IPS-18c (cell line): ENCODE measurements around the gene GPR42.
"Not testable (repeated sequence)": the region's sequence is repeated elsewhere in the genome, so short reads cannot be mapped to it uniquely, and the experiment has no call there.

Experiments
- H3K4me3 ChIP-seq: 2 replicates; pipeline ENCODE4 v1.7.0; 2013; ENCODE audit warnings: low read depth, mild to moderate bottlenecking, low read length, moderate library complexity; ENCODE audit not compliant: insufficient read depth
- H3K9me3 ChIP-seq: one replicate; pipeline ENCODE4 v1.6.1; 2013; ENCODE audit warnings: mild to moderate bottlenecking, low read length, moderate library complexity; ENCODE audit not compliant: control insufficient read depth, insufficient read depth

GPR42 gene

GRCh38 chr19:35401416-35401815 lies 30.5 kb downstream of the GPR42 start:
- not testable (repeated sequence) for H3K4me3 ChIP-seq, H3K9me3 ChIP-seq

DNA sequence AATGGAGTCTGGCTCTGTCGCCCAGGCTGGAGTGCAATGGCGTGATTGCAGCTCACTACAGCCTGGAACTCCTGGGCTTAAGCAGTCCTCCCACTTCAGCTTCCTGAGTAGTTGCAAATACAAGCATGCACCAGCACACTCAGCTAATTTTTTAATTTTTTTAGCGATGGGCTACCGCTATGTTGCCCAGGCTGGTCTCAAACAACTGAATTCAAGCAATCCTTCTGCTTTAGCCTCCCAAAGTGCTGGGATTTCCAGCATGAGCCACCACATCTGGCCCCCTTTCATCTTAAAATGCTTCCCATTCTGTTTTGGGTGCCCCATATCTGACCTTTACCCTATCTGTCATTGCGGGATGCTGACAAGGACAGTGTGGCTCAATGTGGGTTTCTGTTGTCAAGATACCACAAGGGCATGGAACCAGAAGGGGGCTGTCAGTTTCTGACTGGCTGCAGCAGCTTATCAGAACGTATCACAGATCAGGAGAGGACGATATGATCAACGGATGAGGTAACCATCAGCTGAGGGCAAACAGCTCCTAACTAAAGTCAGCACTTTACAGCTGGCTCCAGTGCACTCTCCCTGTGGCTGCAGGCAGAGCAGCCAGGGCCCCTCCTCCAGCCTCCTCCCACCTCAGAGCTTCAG lies 32.4 kb downstream of the GPR42 start:
- H3K4me3 ChIP-seq = no peak overlapping the region

GRCh38 chr19:35404879-35405622 lies 34.2 kb downstream of the GPR42 start:
- no peaks in the 10 kb centered on the region for H3K9me3 ChIP-seq
- H3K4me3 ChIP-seq = no peak overlapping the region

More for the DNA sequence above, 32.4 kb downstream of the GPR42 start:
- H3K9me3 ChIP-seq = no peaks in the 10 kb centered on the region

DNA sequence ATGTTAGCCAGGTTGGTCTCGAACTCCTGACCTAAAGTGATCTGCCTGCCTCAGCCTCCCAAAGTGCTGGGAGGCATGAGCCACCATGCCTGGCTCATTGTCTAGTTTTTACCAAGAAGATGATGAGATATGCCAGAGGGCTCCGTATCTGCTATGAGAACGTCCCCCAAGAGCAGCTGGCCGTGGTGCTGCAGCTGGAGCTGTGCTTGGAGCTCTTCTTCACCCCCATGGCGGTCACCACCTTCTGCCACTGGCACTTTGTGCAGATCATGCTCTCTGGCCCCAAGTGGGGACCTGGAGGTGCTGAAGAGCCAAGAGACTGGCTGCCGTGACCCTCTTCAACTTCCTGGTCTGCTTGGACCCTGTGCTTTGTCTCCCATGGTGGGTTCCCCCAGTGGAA lies 36.8 kb downstream of the GPR42 start:
- Histone ChIP-seq H3K9me3 (no peaks in the 10 kb centered on the region), H3K4me3 (no peak overlapping the region)

GRCh38 chr19:35408284-35409171 lies 37.7 kb downstream of the GPR42 start:
- H3K9me3 ChIP-seq = no peaks in the 10 kb centered on the region
- H3K4me3 ChIP-seq = no peak overlapping the region

GRCh38 chr19:35409191-35409590 lies 38.3 kb downstream of the GPR42 start:
- Histone ChIP-seq H3K9me3 (no peaks in the 10 kb centered on the region), H3K4me3 (no peak overlapping the region)

DNA sequence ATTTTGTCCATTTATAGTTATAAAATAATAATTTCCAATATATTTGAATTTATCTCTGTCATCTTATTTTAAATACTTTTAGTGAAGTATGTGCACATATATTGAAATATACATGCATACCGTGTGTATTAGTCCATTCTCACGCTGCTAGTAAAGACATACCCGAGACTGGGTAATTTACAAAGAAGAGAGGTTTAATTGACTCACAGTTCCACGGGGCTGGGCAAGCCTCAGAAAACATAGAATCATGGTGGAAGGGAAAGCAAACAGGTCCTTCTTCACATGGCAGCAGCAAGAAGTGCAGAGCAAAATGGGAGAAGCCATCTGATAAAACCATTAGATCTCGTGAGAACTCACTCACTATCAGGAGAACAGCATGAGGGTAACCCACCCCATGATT lies 39.6 kb downstream of the GPR42 start:
- H3K9me3 ChIP-seq = no peaks in the 10 kb centered on the region
- no peak overlapping the region for H3K4me3 ChIP-seq

- no peak overlapping the region for H3K4me3 ChIP-seq
- H3K9me3 ChIP-seq = no peaks in the 10 kb centered on the region
Observed at GRCh38 chr19:35414442-35414841, 43.6 kb downstream of the GPR42 start.

DNA sequence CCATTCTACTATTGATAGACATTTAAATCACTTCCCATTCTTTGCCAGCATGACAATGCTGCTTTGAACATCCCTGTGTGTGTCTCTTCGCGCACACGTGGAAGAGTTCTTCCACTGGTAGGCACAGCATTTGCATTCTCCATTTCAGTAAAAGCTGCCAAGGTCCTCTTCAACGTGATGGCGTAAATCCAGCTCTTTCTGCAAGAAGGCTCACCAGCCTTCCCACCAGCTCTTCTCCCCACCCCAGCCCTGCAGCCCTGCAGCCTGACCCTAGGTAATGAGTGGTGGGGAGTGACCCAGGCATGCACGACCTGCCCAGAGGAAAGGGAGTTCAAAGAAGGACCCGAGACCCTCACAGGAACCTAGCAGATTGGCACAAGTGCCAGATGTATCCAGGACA lies 45.5 kb downstream of the GPR42 start:
- Histone ChIP-seq H3K4me3 (no peak overlapping the region), H3K9me3 (no peaks in the 10 kb centered on the region)

DNA sequence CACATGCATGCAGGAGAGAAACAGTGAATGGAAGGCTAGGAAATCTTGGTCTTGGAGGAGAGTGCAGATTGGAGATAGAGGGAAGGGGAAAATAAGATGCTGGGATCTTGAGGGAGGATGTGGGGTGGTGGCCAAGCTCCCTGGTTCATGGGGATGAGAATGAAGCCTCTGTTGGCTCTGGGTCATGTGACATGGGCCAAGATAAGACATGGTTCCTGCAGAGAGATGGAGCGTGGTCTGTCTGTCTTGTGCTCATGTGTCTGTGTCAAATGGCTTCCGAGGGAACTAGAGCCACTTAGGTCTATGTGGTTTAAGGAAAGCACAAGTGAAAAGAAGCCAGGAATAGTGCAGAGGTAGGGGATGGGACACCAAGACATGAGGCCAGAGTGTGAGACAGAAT lies 46.4 kb downstream of the GPR42 start:
- Histone ChIP-seq H3K9me3 (no peaks in the 10 kb centered on the region), H3K4me3 (no peak overlapping the region)

- no peaks in the 10 kb centered on the region for H3K9me3 ChIP-seq
- no peak overlapping the region for H3K4me3 ChIP-seq
Observed at GRCh38 chr19:35417713-35418534, 47.1 kb downstream of the GPR42 start.

GRCh38 chr19:35419046-35419445 lies 48.2 kb downstream of the GPR42 start:
- Histone ChIP-seq H3K9me3 (no peaks in the 10 kb centered on the region), H3K4me3 (no peak overlapping the region)

GRCh38 chr19:35419805-35420204 lies 48.9 kb downstream of the GPR42 start:
- Histone ChIP-seq H3K4me3 (no peak overlapping the region), H3K9me3 (no peaks in the 10 kb centered on the region)

DNA sequence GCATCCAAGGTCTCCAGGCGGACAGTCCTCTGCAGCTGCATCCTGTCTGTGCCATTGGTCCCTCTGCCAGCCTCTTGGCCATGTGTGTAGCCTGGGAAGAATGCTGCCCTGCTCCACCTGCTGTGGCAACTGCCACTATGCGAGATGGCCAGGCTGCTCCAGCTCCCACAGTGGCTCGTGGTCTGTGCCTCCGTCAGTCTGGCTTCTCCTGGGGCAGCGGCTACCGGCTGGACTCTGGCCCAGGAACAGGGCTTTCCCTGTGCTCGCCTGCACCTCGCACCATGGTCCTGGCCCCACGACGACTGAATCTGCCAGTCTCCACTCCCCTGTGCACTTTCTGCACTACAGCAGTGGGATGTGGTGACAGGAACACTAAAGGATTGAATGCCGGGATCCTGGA lies 50.5 kb downstream of the GPR42 start:
- H3K4me3 ChIP-seq = no peak overlapping the region

More for the DNA sequence above, 50.5 kb downstream of the GPR42 start:
- H3K9me3 ChIP-seq = no peaks in the 10 kb centered on the region
